HFFc6 (cell line): ENCODE measurements around the gene DYSF. TPM values are rescaled to one million over a fixed set of nuclear protein-coding genes. Genes with fewer than 3 reads are reported as not detected.
A peak's percentile ranks its signal among the peaks of the same experiment; 100 is the strongest.

Experiments
- DNase-seq: peaks from one replicate; pipeline ENCODE4 v3.0.0-alpha.2; 2018
- H3K27ac Mint-ChIP-seq: 2 replicates; pipeline ENCODE4 v1.8.0; 2020; ENCODE audit warnings: mild to moderate bottlenecking, mixed read lengths
- H3K27me3 Mint-ChIP-seq: 2 replicates; pipeline ENCODE4 v1.8.0; 2021; ENCODE audit warnings: mild to moderate bottlenecking, moderate library complexity, mixed read lengths; ENCODE audit not compliant: insufficient read depth
- H3K36me3 Mint-ChIP-seq: 2 replicates; pipeline ENCODE4 v1.8.0; 2021; ENCODE audit warnings: low read depth, mixed read lengths
- H3K4me1 Mint-ChIP-seq: 2 replicates; pipeline ENCODE4 v1.8.0; 2020; ENCODE audit warnings: low read depth, mixed read lengths
- H3K4me3 Mint-ChIP-seq: 2 replicates; pipeline ENCODE4 v1.8.0; 2020; ENCODE audit warnings: mild to moderate bottlenecking, moderate library complexity, mixed read lengths
- H3K9me3 Mint-ChIP-seq: 2 replicates; pipeline ENCODE4 v1.8.0; 2020; ENCODE audit warnings: mild to moderate bottlenecking, mixed read lengths
- total RNA-seq, 6 experiments: library from RNA; stranded (reverse); fragmentation: NEBNext Ultra II Directional; extraction: Animal tissue kit (Norgen Biotek cat#: 25700); gene quantifications; 2 replicates in 1 of 6; 3 replicates in 5 of 6; pipeline ENCODE4 v1.2.3, GENCODE V29; 2021
- TF ChIP-seq, protein P1 (sequence below): fragments of 200-600 bp; sonication (generic); IDR thresholded peaks from 2 replicates; pipeline ENCODE4 v1.5.0; 2021; ENCODE audit warnings: antibody characterized with exemption, mild to moderate bottlenecking

The DYSF gene
- total RNA-seq, 6 experiments from 2014 or later = 0.07 to 0.57 (median 0.32) TPM

DNA sequence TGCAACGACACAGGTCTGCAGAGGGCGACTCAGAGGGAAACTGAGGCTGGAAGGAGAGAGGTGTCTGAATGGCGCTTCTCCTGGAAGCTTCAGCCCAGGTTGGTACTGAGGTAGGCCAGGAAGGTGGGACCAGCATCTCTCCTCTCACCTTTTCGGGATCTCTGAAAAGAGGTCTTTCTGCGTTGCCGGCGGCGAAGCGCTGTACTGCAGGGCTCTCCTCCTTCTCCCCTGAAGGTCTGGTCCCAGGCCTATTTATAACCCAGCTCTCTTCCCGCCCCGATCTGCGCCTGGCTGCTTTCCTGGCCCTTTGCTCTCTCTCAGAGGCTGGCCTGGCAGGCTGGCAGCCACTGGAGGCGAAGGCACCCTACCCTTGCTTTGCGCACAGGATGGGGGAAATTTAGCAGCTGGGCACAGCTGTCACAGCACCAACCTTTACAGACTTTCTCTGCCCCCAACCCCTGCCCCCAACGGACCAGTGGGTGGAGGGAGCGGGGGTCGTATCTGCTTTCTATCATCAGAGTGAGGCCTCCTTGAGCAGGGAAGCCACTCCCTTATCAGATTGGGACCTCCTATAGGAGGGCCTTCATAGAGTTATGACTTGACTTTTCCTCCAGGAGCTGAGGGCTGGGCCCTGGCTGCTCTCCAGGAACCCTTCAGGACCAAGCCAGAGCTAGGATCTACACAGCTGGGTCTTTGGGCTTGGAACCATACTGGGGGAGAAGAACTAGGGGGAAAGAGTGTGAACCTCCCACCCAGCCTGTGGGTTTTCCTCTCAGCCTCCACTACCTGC, 1.1 kb downstream of the DYSF start:
- no peak for DNase-seq
- no peak overlapping the region for H3K27ac Mint-ChIP-seq
- H3K36me3 Mint-ChIP-seq = no peaks in the 10 kb centered on the region
- TF ChIP-seq, protein P1, sequence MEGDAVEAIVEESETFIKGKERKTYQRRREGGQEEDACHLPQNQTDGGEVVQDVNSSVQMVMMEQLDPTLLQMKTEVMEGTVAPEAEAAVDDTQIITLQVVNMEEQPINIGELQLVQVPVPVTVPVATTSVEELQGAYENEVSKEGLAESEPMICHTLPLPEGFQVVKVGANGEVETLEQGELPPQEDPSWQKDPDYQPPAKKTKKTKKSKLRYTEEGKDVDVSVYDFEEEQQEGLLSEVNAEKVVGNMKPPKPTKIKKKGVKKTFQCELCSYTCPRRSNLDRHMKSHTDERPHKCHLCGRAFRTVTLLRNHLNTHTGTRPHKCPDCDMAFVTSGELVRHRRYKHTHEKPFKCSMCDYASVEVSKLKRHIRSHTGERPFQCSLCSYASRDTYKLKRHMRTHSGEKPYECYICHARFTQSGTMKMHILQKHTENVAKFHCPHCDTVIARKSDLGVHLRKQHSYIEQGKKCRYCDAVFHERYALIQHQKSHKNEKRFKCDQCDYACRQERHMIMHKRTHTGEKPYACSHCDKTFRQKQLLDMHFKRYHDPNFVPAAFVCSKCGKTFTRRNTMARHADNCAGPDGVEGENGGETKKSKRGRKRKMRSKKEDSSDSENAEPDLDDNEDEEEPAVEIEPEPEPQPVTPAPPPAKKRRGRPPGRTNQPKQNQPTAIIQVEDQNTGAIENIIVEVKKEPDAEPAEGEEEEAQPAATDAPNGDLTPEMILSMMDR = no peak
- peaks cover 25% of the 10 kb centered on the region for H3K27me3 Mint-ChIP-seq
- H3K4me1 Mint-ChIP-seq = peaks cover 41% of the 10 kb centered on the region
- no peaks in the 10 kb centered on the region for H3K9me3 Mint-ChIP-seq
- H3K4me3 Mint-ChIP-seq = no peak overlapping the region

DNA sequence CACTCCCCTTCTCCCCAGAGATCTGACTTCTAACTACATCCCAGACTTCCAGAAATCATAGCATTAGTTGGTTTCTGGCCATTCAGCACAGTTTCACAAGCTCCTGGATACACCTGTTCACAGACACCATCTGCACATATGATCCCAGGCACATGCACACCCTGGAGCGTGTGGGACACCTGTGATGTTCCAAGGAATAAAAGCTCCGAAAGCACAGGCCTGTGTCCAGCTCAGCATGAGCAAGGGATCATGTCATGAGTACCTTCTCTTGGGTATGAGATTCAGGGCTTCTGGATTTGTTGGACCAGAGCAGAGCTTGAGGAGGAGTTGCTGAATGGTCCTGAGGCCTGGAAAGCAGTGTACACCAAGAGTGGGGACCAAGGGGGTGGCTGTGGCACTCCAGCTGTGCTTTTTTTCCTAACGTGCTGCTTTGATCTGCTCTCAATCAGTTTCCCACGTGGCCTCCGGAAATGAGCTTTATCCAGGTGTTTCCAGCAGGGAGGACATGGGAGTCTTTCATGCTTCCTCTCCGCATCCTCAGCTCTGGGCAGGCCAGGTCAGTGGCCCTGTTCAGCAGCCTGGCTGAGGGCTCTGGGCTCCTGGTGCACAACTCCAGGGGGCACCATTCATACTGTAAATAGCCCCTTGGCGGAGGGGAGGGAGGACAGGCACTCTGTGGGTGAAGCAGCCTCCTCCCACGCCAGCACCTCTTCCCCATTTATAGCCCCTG, 1.8 kb downstream of the DYSF start:
- no peaks in the 10 kb centered on the region for H3K36me3 Mint-ChIP-seq
- no peaks in the 10 kb centered on the region for H3K9me3 Mint-ChIP-seq
- H3K27me3 Mint-ChIP-seq = peaks cover 24% of the 10 kb centered on the region
- no peak overlapping the region for H3K27ac Mint-ChIP-seq
- no peak overlapping the region for H3K4me3 Mint-ChIP-seq
- TF ChIP-seq, protein P1 = peak; percentile 20
- peaks cover 42% of the 10 kb centered on the region for H3K4me1 Mint-ChIP-seq
- DNase-seq = no peak

DNA sequence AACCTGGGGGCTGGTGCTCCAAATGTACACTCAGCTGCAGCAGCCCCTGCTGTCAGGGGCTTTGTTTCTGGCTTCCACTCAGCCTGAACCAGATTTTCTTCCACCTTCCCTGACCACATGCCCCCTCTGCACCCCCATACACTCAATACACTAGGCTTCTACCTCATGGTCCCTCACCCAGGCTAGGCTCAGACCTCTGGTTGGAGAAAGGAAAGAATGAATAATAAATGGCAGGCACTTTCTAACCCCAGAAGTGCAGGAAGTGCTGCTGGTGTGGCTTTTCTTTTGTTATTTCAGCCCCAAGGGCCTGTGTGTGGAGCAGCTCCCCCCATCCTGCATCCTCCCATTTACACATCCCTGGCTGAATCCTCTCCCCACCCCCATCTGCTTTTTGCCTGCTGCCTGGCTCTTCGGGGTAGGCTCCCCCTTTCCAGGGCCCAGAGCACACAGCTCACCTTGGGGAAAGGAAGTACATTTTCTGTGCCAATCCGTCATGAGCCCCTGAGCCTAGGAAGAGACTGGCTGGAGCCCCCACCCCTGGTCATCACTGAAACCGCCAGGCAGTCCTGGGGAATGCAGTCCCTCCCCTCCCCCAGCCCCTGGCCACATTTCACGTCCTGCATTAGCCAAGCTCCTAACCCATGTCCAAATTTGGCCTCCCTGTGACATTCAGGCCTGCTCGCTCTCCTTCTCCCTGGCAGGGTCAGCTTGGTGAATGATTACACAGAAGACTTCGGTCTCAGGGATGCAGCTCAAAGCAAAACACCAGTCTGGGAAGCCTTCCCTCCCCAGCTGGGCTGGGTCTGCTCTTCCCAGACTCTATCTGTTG, 2.6 kb downstream of the DYSF start:
- Mint-ChIP-seq H3K9me3 (no peaks in the 10 kb centered on the region), H3K4me3 (peak overlapping the region; percentile 33; the same call in 1 of the 2 replicates), H3K27me3 (peaks cover 21% of the 10 kb centered on the region), H3K27ac (no peak overlapping the region; the same call in 1 of the 2 replicates), H3K4me1 (peaks cover 42% of the 10 kb centered on the region), H3K36me3 (no peaks in the 10 kb centered on the region)
- TF ChIP-seq, protein P1 = no peak
- DNase-seq = no peak

DNA sequence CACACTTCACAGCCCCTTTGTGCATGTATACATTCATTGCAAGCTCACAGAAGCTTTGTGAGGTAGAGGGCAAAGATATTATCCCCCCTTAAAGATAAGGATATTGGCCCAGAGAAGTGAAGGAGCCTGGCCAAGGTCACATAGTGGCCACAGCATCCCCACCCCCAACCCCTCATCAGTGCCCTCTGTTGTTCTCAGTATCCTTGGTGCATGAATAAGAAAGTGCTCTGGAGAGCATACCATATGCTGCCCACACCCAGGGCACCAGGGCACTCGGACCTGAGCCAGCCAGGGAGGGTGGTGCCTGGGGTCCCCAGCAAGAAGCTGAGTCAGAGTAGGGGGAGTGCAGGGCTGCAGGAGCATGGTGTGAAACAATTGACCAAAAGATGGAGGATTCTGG, 3.3 kb downstream of the DYSF start:
- no peaks in the 10 kb centered on the region for H3K36me3 Mint-ChIP-seq
- peaks cover 15% of the 10 kb centered on the region for H3K27me3 Mint-ChIP-seq
- H3K27ac Mint-ChIP-seq = no peak overlapping the region; the same call in 1 of the 2 replicates
- H3K9me3 Mint-ChIP-seq = no peaks in the 10 kb centered on the region
- peaks cover 42% of the 10 kb centered on the region for H3K4me1 Mint-ChIP-seq
- DNase-seq = no peak
- TF ChIP-seq, protein P1 = no peak
- H3K4me3 Mint-ChIP-seq = no peak overlapping the region; the same call in 1 of the 2 replicates

DNA sequence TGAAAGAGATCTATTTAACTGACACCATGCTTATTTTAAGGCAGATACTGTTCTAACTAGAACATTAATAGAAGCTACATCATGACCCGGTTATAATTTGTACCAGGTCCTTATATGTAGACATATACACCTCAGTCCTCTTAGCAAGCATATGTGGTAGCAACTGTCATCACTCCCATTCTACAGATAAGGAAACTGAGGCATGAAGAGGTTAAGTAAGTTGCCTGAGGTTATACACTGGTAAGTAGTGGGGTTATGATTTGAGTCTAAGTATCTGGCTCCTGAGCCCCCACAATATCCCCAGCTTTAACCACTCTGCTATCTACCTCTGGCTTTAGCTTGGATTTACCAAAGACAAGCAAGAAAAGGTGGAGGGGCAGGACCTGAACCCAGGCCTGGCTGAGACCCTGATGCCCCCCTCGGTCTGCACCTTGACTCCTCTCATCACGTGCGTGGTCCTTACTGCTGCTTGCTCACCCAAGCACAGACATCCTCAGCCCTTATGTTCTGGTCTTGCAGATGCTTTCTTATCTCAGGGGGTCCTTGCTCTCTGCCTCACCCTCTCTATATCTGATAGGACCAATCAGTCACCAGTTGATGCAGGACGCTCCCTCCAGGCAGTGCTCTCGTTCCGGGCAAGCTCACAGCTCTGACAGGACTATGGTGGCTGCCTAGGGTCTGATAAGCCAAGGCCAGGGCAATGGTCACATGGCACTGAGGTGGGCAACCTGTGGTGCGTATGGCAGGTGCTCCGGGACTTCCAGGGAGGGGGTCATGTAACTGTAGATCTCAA, 4.0 kb downstream of the DYSF start:
- H3K27me3 Mint-ChIP-seq = peaks cover 11% of the 10 kb centered on the region
- DNase-seq = no peak
- no peaks in the 10 kb centered on the region for H3K9me3 Mint-ChIP-seq
- H3K27ac Mint-ChIP-seq = no peak overlapping the region
- no peak overlapping the region for H3K4me3 Mint-ChIP-seq
- no peaks in the 10 kb centered on the region for H3K36me3 Mint-ChIP-seq
- TF ChIP-seq, protein P1 = no peak
- peaks cover 40% of the 10 kb centered on the region for H3K4me1 Mint-ChIP-seq
